ENCODE measurements around the gene HIGD1C. TPM values are rescaled to one million over a fixed set of nuclear protein-coding genes. Genes with fewer than 3 reads are reported as not detected.

Gene HIGD1C
- total RNA-seq, 4 donors from 2014 or later: not detected

- Histone ChIP-seq H3K27ac (no peak overlapping the region), H3K9me3 (no peaks in the 10 kb centered on the region), H3K36me3 (no peaks in the 10 kb centered on the region), H3K4me3 (no peak overlapping the region), H3K4me1 (peaks cover 5 to 25% (median 14%) of the 10 kb centered on the region in 4 donors), H3K27me3 (no peaks in the 10 kb centered on the region)
- intact Hi-C loops (cut with DNase I; ENCODE audit: low total_unique reads) (loop anchor here (10.0 kb wide), 1 partner anchor 56 kb away; a partner anchor contains a TSS), in situ Hi-C loops (cut with MboI; ENCODE audit: low pct_ligation_motif_present in 1 of 4, low pct_unique_long_range_greater_than_20kb in 1 of 4, low sequenced_read_pairs in 3 of 4) (loop anchor here in 1 of 4 donors (10.0 kb wide), 1 partner anchor 156 kb away; no protein-coding TSS in a partner anchor)
- WGBS, 2 donors (ENCODE audit: low coverage in 1 of 2): 73 to 79% methylated on average over 2 of the region's 2 CpGs
- DNase-seq: no peak
- TF ChIP-seq CTCF (IDR thresholded peaks at IDR 0.05) (no peak), POLR2AphosphoS5 (IDR thresholded peaks at IDR 0.05) (no peak), POLR2A (IDR thresholded peaks at IDR 0.05) (no peak), EP300 (IDR thresholded peaks at IDR 0.05; ENCODE audit: low read depth) (no peak)
Measured at GRCh38 chr12:50980545-50980944, 28.2 kb downstream of the HIGD1C start.

DNA sequence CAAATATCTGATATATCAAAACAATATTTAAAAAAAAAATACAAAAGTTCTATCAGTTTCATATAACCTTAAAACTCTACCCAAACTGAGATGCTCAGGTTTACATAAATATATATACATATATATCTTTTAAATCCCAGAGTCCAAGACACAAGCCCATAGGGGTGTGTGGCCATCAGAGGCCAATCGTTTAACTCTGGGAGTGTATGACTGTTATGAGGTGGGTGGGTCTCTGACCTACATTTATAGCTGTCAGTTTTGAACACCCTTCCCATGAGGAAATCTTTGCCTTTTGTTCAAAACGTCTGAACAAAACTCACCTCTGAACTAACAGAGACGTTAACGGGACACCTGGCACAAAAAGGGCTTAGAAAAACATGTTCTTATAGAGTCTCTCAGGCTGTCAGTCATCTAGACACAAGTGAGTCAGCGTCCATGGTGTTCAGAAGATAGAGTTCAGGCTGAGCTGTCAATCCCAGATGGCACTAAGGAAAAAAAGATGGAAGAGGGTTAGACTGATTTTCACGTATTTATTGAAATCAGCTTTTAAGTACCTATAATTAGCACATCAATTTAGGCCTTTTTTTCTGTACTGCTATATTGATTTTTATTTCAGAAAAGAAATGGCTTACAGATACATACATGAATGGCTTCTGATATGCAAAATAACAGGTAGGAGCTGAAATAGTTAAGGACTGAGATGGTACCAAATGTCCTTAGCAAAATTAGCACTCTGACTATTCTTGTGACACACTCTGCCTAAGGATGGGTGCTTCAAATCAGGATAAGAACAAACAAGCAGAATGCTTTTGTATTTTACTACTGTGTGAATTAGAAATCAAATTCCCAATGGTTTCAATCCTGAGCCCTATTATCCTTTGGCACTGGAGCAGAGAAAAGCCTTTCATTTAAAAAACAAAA is 29.2 kb downstream of the HIGD1C start:
- Histone ChIP-seq H3K27ac (peak overlapping the region in 3 of 4 donors; percentile 16 to 24 (median 18)), H3K9me3 (no peaks in the 10 kb centered on the region), H3K4me3 (no peak overlapping the region), H3K4me1 (peaks cover 10 to 35% (median 17%) of the 10 kb centered on the region in 4 donors), H3K27me3 (no peaks in the 10 kb centered on the region), H3K36me3 (no peaks in the 10 kb centered on the region)
- in situ Hi-C loops (cut with MboI; ENCODE audit: low pct_ligation_motif_present in 1 of 4, low pct_unique_long_range_greater_than_20kb in 1 of 4, low sequenced_read_pairs in 3 of 4): loop anchor here in 1 of 4 donors (10.0 kb wide), 1 partner anchor 157 kb away; no protein-coding TSS in a partner anchor
- intact Hi-C loops (cut with DNase I; ENCODE audit: low total_unique reads): loop anchor here (10.0 kb wide), 1 partner anchor 57 kb away; a partner anchor contains a TSS
- no peak for DNase-seq
- 61 to 70% methylated on average over 3 to 6 of the region's 6 CpGs for WGBS, 2 donors (ENCODE audit: low coverage in 1 of 2)
- TF ChIP-seq CTCF (IDR thresholded peaks at IDR 0.05): no peak
- TF ChIP-seq POLR2A (IDR thresholded peaks at IDR 0.05): no peak
- TF ChIP-seq EP300 (IDR thresholded peaks at IDR 0.05; ENCODE audit: low read depth): no peak
- no peak for TF ChIP-seq POLR2AphosphoS5 (IDR thresholded peaks at IDR 0.05)

GRCh38 chr12:50984586-50985298 is 32.4 kb downstream of the HIGD1C start:
- TF ChIP-seq POLR2A (IDR thresholded peaks at IDR 0.05) (no peak), POLR2AphosphoS5 (IDR thresholded peaks at IDR 0.05) (no peak), CTCF (IDR thresholded peaks at IDR 0.05) (no peak), EP300 (IDR thresholded peaks at IDR 0.05; ENCODE audit: low read depth) (no peak)
- DNase-seq: no peak
- in situ Hi-C loops (cut with MboI; ENCODE audit: low pct_ligation_motif_present in 1 of 4, low pct_unique_long_range_greater_than_20kb in 1 of 4, low sequenced_read_pairs in 3 of 4): loop anchor here in 1 of 4 donors (10.0 kb wide), 1 partner anchor 160 kb away; no protein-coding TSS in a partner anchor
- Histone ChIP-seq H3K4me3 (no peak overlapping the region), H3K36me3 (peaks cover 0 to 2% (median 0%) of the 10 kb centered on the region in 4 donors), H3K4me1 (peaks cover 13 to 47% (median 20%) of the 10 kb centered on the region in 4 donors), H3K9me3 (no peaks in the 10 kb centered on the region), H3K27me3 (no peaks in the 10 kb centered on the region), H3K27ac (peak overlapping the region; percentile 54 to 72 (median 68))
- intact Hi-C loops (cut with DNase I; ENCODE audit: low total_unique reads): loop anchor here (10.0 kb wide), 1 partner anchor 60 kb away; a partner anchor contains a TSS
- WGBS, 2 donors (ENCODE audit: low coverage in 1 of 2): 42 to 43% methylated on average over 2 of the region's 2 CpGs

GRCh38 chr12:50985322-50985721 is 33.0 kb downstream of the HIGD1C start:
- no peak overlapping the region for H3K4me3 ChIP-seq
- no peaks in the 10 kb centered on the region for H3K27me3 ChIP-seq
- in situ Hi-C loops (cut with MboI; ENCODE audit: low pct_ligation_motif_present in 1 of 4, low pct_unique_long_range_greater_than_20kb in 1 of 4, low sequenced_read_pairs in 3 of 4): loop anchor here in 1 of 4 donors (10.0 kb wide), 1 partner anchor 161 kb away; no protein-coding TSS in a partner anchor
- peaks cover 13 to 47% (median 20%) of the 10 kb centered on the region in 4 donors for H3K4me1 ChIP-seq
- intact Hi-C loops (cut with DNase I; ENCODE audit: low total_unique reads): loop anchor here (10.0 kb wide), 1 partner anchor 61 kb away; a partner anchor contains a TSS
- TF ChIP-seq POLR2AphosphoS5 (IDR thresholded peaks at IDR 0.05): peak; percentile 61 to 73 (median 64)
- no peak for TF ChIP-seq POLR2A (IDR thresholded peaks at IDR 0.05)
- TF ChIP-seq EP300 (IDR thresholded peaks at IDR 0.05; ENCODE audit: low read depth): no peak
- no peak for TF ChIP-seq CTCF (IDR thresholded peaks at IDR 0.05)
- H3K27ac ChIP-seq: peak overlapping the region; percentile 54 to 72 (median 68)
- peaks cover 0 to 7% (median 0%) of the 10 kb centered on the region in 4 donors for H3K36me3 ChIP-seq
- DNase-seq: no peak
- no peaks in the 10 kb centered on the region for H3K9me3 ChIP-seq

Measured in transverse colon (tissue), 4 donors.